AG04450 (cell line): ENCODE measurements around the gene NFS1. TPM values are rescaled to one million over a fixed set of nuclear protein-coding genes. Genes with fewer than 3 reads are reported as not detected.
"Not testable (repeated sequence)": the region's sequence is repeated elsewhere in the genome, so short reads cannot be mapped to it uniquely, and the experiment has no call there.

ENCODE experiments used
- CTCF ChIA-PET: fragments of 300-600, 350-600 bp; formaldehyde crosslinking; extraction: SDS; loops from one replicate; lab custom pipeline; 2022; ENCODE audit warnings: antibody characterized with exemption, inconsistent platforms; lab: Charles Lee
- POLR2A ChIA-PET: fragments of 350-600 bp; formaldehyde crosslinking; extraction: SDS; loops from one replicate; lab custom pipeline; 2021; ENCODE audit warnings: antibody characterized with exemption, inconsistent platforms; lab: Yijun Ruan, JAX
- DNase-seq: peaks from one replicate; pipeline ENCODE4 v3.0.0-alpha.2; 2011; ENCODE audit warnings: low read depth, low spot score
- H3K27ac ChIP-seq: one replicate; pipeline ENCODE4 v1.5.1; 2012; ENCODE audit warnings: low read depth, low read length, control low read depth
- H3K27me3 ChIP-seq: one replicate; pipeline ENCODE4 v1.6.0; 2012; ENCODE audit warnings: low read length; ENCODE audit not compliant: control insufficient read depth, insufficient read depth
- H3K4me3 ChIP-seq: 2 replicates; pipeline ENCODE4 v1.5.1; 2011; ENCODE audit warnings: mild to moderate bottlenecking, low read depth, low read length, control low read depth
- H3K9me3 ChIP-seq: 2 replicates; pipeline ENCODE4 v1.5.1; 2012; ENCODE audit warnings: low read length; ENCODE audit not compliant: control insufficient read depth, insufficient read depth
- CTCF ChIP-seq: IDR thresholded peaks from 2 replicates; pipeline ENCODE4 v1.5.1; 2011; ENCODE audit warnings: low read depth, low read length, control low read depth, inconsistent platforms
- polyA minus RNA-seq: library from RNA; depleted of rRNA, polyadenylated mRNA; stranded (reverse); fragments of >200 nt; gene quantifications from 2 replicates; pipeline ENCODE4 v1.2.3, GENCODE V29; 2011; rRNA and poly(A)+ RNA removed
- polyA plus RNA-seq: library from polyadenylated mRNA; depleted of rRNA; stranded (reverse); fragments of >200 nt; gene quantifications from 2 replicates; pipeline ENCODE4 v1.2.3, GENCODE V29; 2011; rRNA removed

NFS1 gene
- 43.8 and 44.4 TPM in 2 replicates for polyA plus RNA-seq
- 21.2 and 21.3 TPM in 2 replicates for polyA minus RNA-seq

GRCh38 chr20:35699127-35699956, at the start of gene NFS1, which contains the start of gene ROMO1:
NFS1 (minus strand) TSS chr20:35699352; CDS start chr20:35699288, 64 bp downstream.
ROMO1 (plus strand) TSS chr20:35699405; CDS start chr20:35699633, 228 bp downstream.
- no peaks in the 10 kb centered on the region for H3K27me3 ChIP-seq
- CTCF ChIA-PET = interaction anchor here (0.6 kb wide), 3 partner anchors 9 to 200 kb away, joined by 3 read pairs; no protein-coding TSS in a partner anchor

GRCh38 chr20:35744492-35744841, 45.3 kb upstream of the NFS1 start:
- not testable (repeated sequence) for DNase-seq, H3K9me3 ChIP-seq, H3K4me3 ChIP-seq, H3K27ac ChIP-seq, H3K27me3 ChIP-seq
- ChIA-PET POLR2A (interaction anchor here (0.7 to 1.3 kb wide), 3 partner anchors 10 to 210 kb away, joined by 3 to 4 read pairs (median 4); partner anchors contain the start of gene SCAND1), CTCF (interaction anchor here (0.8 to 1.1 kb wide), 2 partner anchors 9 to 210 kb away, joined by 3 to 6 read pairs; partner anchors contain the start of gene SCAND1)

More at GRCh38 chr20:35699127-35699956, at the start of gene NFS1, which contains the start of gene ROMO1:
- POLR2A ChIA-PET = interaction anchor here (0.6 to 1.7 kb wide), 6 partner anchors 36 to 233 kb away, joined by 3 to 8 read pairs (median 4); partner anchors contain the start of gene RBM39
- Histone ChIP-seq H3K27ac (peak within 1 kb of the TSS; percentile 88), H3K9me3 (peaks cover 4% of the 10 kb centered on the region; the same call in 1 of the 2 replicates), H3K4me3 (peak within 1 kb of the TSS; percentile 96)
- TF ChIP-seq CTCF = peak; percentile 24; the same call in 1 of the 2 replicates
- DNase-seq = peak; percentile 41

GRCh38 chr20:35743693-35744491, 44.7 kb upstream of the NFS1 start:
- TF ChIP-seq CTCF = no peak
- Histone ChIP-seq H3K4me3 (no peak overlapping the region), H3K27ac (no peak overlapping the region), H3K27me3 (no peaks in the 10 kb centered on the region), H3K9me3 (peaks cover 4% of the 10 kb centered on the region; the same call in 1 of the 2 replicates)
- CTCF ChIA-PET = interaction anchor here (0.8 to 1.1 kb wide), 2 partner anchors 9 to 210 kb away, joined by 3 to 6 read pairs; partner anchors contain the start of gene SCAND1
- no peak for DNase-seq
- POLR2A ChIA-PET = interaction anchor here (0.6 to 2.6 kb wide), 5 partner anchors 11 to 210 kb away, joined by 3 to 71 read pairs (median 4); partner anchors contain the start of gene SCAND1

- H3K4me3 ChIP-seq = peak overlapping the region; percentile 77
- ChIA-PET CTCF (interaction anchor here (0.9 to 1.3 kb wide), 4 partner anchors 24 to 141 kb away, joined by 3 to 4 read pairs (median 3); no protein-coding TSS in a partner anchor), POLR2A (interaction anchor here (0.6 to 2.6 kb wide), 42 partner anchors 8 to 725 kb away, joined by 3 to 71 read pairs (median 5); partner anchors contain the start of genes NFS1, PHF20, ROMO1 and SCAND1)
- TF ChIP-seq CTCF = no peak
- DNase-seq = no peak
- H3K27me3 ChIP-seq = no peaks in the 10 kb centered on the region
- H3K9me3 ChIP-seq = peaks cover 4% of the 10 kb centered on the region; the same call in 1 of the 2 replicates
- H3K27ac ChIP-seq = peak overlapping the region; percentile 91
Measured at GRCh38 chr20:35742741-35743523, 43.8 kb upstream of the NFS1 start.
